ENCODE results near the gene PSMB7. TPM values are rescaled to one million over a fixed set of nuclear protein-coding genes. Genes with fewer than 3 reads are reported as not detected.
A peak's percentile ranks its signal among the peaks of the same experiment; 100 is the strongest.

PSMB7 gene
- total RNA-seq, 1 donor from 2014 or later, result 108 TPM

DNA sequence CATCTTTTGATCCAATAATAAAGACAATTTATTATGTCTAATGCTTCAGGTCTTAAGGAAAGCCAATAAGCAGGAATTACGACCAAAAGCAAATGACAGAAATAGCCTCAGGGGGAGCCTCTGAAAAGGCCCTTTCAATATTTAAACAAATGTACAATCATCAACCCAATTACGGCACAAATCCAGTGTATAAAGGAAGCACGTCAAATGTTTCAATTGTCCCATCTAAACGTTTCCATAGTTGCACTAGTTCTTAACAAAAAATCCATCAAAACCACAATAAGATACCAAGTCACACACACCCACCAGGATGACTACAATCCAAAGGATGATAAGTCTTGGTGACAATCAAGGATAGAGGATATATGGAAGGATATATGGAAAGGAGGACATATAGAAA is 41.9 kb downstream of the PSMB7 start:
- no peak overlapping the region for H3K4me3 Mint-ChIP-seq (ENCODE audit: unreplicated experiment)
- H3K4me1 Mint-ChIP-seq (ENCODE audit: low read depth), result peaks cover 46% of the 10 kb centered on the region
- TF ChIP-seq, protein P1, sequence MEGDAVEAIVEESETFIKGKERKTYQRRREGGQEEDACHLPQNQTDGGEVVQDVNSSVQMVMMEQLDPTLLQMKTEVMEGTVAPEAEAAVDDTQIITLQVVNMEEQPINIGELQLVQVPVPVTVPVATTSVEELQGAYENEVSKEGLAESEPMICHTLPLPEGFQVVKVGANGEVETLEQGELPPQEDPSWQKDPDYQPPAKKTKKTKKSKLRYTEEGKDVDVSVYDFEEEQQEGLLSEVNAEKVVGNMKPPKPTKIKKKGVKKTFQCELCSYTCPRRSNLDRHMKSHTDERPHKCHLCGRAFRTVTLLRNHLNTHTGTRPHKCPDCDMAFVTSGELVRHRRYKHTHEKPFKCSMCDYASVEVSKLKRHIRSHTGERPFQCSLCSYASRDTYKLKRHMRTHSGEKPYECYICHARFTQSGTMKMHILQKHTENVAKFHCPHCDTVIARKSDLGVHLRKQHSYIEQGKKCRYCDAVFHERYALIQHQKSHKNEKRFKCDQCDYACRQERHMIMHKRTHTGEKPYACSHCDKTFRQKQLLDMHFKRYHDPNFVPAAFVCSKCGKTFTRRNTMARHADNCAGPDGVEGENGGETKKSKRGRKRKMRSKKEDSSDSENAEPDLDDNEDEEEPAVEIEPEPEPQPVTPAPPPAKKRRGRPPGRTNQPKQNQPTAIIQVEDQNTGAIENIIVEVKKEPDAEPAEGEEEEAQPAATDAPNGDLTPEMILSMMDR (IDR thresholded peaks at IDR 0.05), result no peak
- DNase-seq (ENCODE audit: low spot score), result no peak
- H3K27me3 Mint-ChIP-seq (ENCODE audit: low read depth), result no peaks in the 10 kb centered on the region
- H3K27ac Mint-ChIP-seq (ENCODE audit: unreplicated experiment), result no peak overlapping the region
- H3K9me3 Mint-ChIP-seq (ENCODE audit: low read depth), result peaks cover 8% of the 10 kb centered on the region
- H3K36me3 Mint-ChIP-seq (ENCODE audit: low read depth), result peaks cover 12% of the 10 kb centered on the region

DNA sequence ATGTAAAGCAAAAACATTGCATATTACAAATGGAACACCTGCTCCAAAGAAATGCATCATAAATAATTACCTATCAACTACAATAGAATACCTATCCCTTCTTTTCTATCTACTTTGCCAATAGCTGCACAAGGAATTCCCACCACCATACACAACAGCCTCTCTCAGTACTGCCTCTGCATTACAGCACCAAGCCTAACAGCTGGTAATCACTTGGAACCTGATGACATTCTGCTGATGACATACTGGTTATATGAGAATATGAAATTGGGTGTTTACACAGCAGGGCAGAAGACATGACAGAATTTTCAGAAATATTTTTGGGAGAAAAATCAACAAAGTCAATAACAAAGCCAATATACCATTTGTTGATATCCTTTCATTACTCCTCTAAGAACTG is 43.2 kb downstream of the PSMB7 start:
- no peaks in the 10 kb centered on the region for H3K27me3 Mint-ChIP-seq (ENCODE audit: low read depth)
- H3K9me3 Mint-ChIP-seq (ENCODE audit: low read depth), result peaks cover 8% of the 10 kb centered on the region
- no peak for DNase-seq (ENCODE audit: low spot score)
- peak overlapping the region; percentile 4 for H3K27ac Mint-ChIP-seq (ENCODE audit: unreplicated experiment)
- no peak overlapping the region for H3K4me3 Mint-ChIP-seq (ENCODE audit: unreplicated experiment)
- TF ChIP-seq, protein P1 (IDR thresholded peaks at IDR 0.05), result no peak
- H3K4me1 Mint-ChIP-seq (ENCODE audit: low read depth), result peaks cover 41% of the 10 kb centered on the region
- peaks cover 12% of the 10 kb centered on the region for H3K36me3 Mint-ChIP-seq (ENCODE audit: low read depth)

DNA sequence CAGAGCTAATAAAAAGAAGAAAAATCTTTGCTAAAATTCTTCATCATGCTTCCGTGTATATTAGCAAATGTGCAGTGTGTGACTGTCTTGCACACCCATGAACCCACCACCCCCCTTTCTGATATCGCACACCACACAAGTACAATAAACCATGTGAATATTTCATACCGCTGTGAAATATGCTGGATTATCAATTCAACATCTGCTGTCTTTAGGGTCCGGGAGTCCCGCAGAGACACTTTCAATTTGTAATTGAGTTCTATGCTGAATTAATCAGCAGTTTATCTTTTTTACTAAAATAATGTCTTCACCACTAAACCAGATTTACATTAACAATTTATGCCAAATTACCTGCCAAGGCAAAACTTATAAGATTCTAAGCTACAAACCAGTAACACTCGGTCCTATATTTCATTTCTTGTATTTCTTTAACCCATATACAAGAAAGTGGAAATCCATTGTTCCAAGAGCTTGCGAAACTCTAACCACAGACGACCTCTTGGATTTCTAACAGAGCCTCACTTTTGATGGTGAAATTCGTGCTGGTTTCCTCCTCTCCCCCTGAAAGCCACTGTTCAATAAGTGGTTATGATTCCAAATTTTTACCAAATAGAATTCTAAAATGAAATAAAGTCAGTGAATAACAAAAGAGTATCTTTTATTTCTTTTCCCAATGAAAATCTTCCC is 44.2 kb downstream of the PSMB7 start:
- Mint-ChIP-seq H3K4me1 (ENCODE audit: low read depth) (peaks cover 41% of the 10 kb centered on the region), H3K36me3 (ENCODE audit: low read depth) (peaks cover 12% of the 10 kb centered on the region), H3K27me3 (ENCODE audit: low read depth) (no peaks in the 10 kb centered on the region), H3K27ac (ENCODE audit: unreplicated experiment) (no peak overlapping the region), H3K9me3 (ENCODE audit: low read depth) (peaks cover 8% of the 10 kb centered on the region), H3K4me3 (ENCODE audit: unreplicated experiment) (no peak overlapping the region)
- TF ChIP-seq, protein P1 (IDR thresholded peaks at IDR 0.05), result no peak
- DNase-seq (ENCODE audit: low spot score), result no peak

DNA sequence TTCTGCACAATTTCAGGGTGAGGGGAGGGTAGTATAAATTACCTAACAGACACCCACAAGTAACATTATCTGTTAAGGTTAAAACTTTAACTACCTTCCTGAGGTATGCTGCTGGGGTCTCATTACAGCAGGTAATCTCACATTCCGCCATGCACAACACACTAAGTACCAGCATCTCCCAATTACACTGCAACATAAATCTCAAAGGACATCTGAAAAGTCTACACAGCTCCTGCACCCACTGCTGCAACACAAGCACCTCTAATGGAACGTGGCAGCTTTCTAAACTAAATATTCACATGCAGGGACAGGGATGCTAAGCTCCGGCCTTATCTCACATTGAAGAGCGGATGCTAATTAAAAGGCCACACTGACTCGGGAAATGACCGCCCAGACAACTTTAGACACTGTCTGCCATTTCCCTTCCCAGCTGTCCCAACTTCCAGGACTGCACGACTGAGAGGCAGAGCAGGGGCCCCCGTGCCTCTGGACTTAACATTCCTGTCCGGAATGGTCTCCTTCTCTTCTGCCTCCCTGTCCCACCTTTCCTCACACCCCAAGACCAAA is 45.9 kb downstream of the PSMB7 start:
- no peak overlapping the region for H3K4me3 Mint-ChIP-seq (ENCODE audit: unreplicated experiment)
- peaks cover 41% of the 10 kb centered on the region for H3K4me1 Mint-ChIP-seq (ENCODE audit: low read depth)
- H3K27me3 Mint-ChIP-seq (ENCODE audit: low read depth), result no peaks in the 10 kb centered on the region
- TF ChIP-seq, protein P1 (IDR thresholded peaks at IDR 0.05), result no peak
- DNase-seq (ENCODE audit: low spot score), result no peak
- H3K36me3 Mint-ChIP-seq (ENCODE audit: low read depth), result peaks cover 10% of the 10 kb centered on the region
- peaks cover 8% of the 10 kb centered on the region for H3K9me3 Mint-ChIP-seq (ENCODE audit: low read depth)
- no peak overlapping the region for H3K27ac Mint-ChIP-seq (ENCODE audit: unreplicated experiment)

DNA sequence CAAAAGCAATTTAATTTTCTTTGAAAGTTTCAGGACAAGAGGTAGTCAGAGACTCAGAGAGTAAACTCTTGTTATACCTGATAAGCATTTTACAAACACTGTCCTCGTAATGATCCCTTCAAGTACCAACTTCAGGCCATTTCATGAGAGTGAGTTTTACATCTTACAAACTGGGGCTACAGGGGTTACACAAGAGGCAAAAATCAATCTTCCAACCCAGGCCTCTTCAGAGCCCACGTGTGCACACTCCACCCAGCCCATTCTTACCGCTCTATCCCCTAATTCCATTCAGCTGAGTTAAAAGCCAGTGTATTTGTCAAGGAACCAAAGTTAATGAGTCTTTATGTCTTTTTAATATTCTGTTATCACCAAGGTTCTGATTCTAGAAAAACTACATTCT is 46.5 kb downstream of the PSMB7 start:
- TF ChIP-seq, protein P1 (IDR thresholded peaks at IDR 0.05), result no peak
- H3K9me3 Mint-ChIP-seq (ENCODE audit: low read depth), result peaks cover 3% of the 10 kb centered on the region
- DNase-seq (ENCODE audit: low spot score), result no peak
- H3K27me3 Mint-ChIP-seq (ENCODE audit: low read depth), result no peaks in the 10 kb centered on the region
- no peak overlapping the region for H3K27ac Mint-ChIP-seq (ENCODE audit: unreplicated experiment)
- peaks cover 41% of the 10 kb centered on the region for H3K4me1 Mint-ChIP-seq (ENCODE audit: low read depth)
- no peak overlapping the region for H3K4me3 Mint-ChIP-seq (ENCODE audit: unreplicated experiment)
- peaks cover 6% of the 10 kb centered on the region for H3K36me3 Mint-ChIP-seq (ENCODE audit: low read depth)
